ENCODE measurements around the gene SLC38A8.

Gene SLC38A8

GRCh38 chr16:84000989-84001642 lies 41.5 kb downstream of the SLC38A8 start:
- no peak for DNase-seq (ENCODE audit: low read depth in 2 of 3, low spot score in 2 of 3)

GRCh38 chr16:83998091-83998490 lies 44.5 kb downstream of the SLC38A8 start:
- no peak for DNase-seq (ENCODE audit: low read depth in 2 of 3, low spot score in 2 of 3)

DNA sequence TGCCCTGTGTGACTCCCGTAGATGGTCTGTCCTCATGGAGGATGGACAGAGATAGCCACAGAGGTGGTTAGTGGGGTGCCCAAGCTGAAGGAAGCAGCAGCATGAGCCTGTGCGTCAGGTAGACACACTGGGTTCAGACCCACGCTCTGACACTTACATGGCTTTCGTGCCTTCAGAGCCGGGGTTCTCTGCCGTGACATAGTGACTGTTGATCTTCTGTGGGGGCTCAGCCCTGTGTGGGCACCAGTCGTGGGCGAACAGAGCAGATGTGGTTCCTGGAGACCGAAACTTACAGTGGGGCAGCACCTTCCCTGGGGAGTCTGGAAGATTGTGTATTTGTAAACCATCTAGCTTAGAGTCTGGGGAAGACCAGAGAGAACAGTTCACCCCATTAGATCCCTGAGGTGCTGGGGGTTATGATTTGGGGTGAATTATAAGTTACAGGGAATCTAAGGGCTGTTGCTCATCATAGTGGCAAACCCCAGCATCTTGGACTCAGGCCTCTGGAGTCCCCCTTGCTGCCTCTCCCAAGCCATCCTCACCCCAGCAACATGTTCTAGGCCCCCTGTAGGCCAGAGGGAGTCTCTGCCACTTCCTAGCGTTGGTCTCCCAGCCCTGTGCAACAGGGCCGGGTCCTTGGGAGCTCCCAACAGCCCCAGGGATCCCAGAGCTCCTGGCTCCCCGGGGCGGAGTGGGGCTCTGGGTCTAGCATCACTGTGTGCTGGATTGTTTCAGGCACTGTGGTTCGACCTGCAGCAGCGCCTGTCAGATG lies 45.9 kb downstream of the SLC38A8 start:
- no peak for DNase-seq (ENCODE audit: low read depth in 2 of 3, low spot score in 2 of 3)

- DNase-seq (ENCODE audit: low read depth in 2 of 3, low spot score in 2 of 3): no peak
Observed at GRCh38 chr16:83995754-83996153, 46.8 kb downstream of the SLC38A8 start.

DNA sequence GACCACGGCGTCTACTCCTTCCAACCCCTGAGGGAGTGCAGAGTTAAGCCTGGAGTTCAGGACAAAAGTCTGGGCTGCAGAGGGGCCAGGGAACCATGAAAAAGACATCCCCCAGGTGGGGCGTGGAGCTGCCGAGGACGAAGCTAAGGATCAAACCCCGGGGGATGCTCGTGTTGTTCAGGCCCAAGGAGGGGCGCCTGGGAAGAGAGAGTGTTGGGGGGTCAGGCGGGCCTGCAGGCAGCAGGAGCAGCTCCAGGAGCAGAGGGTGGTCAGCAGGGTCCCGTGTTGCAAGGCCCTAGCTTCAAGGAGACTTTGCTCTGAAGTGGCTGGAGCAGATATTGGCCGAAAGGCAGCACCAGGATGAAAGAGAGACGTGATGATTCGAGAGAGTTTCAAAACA lies 47.9 kb downstream of the SLC38A8 start:
- DNase-seq (ENCODE audit: low read depth in 2 of 3, low spot score in 2 of 3): no peak

DNA sequence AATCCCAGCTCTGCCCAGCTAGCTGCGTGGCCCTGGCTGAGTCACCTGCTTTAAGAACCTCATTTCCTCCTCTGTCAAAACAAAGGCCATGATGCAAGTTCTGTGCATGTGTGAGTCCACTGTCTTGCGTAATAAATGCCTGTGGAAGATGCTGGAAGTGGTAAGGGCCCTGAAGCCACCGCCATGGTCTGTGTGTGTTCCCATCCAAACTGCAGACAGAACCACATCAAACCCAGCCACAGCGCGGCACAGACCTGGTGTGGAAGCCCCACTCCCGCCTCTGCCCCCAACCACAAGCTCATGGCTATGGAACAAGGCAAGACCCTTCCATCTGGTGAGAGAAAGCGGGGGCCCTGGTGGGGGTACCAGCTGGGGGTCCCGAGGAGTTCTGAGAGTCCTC lies 48.5 kb downstream of the SLC38A8 start:
- DNase-seq (ENCODE audit: low read depth in 2 of 3, low spot score in 2 of 3): no peak

GRCh38 chr16:83992624-83993023 lies 50.0 kb downstream of the SLC38A8 start:
- DNase-seq (ENCODE audit: low read depth in 2 of 3, low spot score in 2 of 3): no peak

DNA sequence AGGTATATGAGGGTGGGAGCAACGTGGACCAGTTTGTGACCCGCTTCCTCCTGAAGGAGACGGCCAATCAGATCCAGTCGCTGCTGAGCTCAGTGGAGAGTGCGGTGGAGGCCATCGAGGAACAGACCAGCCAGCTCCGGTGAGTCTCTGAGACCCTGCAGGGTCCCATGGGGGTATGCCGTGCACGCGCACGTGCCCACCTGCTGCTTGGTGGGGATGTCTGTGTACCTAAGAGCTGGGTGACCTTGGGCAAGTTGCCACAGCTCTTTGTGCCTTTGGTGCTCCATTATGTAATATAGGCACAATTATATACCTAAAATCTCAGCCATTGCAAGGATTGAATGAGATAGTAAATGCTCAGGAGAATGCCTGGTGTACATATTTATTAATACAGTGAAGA lies 52.1 kb downstream of the SLC38A8 start:
- no peak for DNase-seq (ENCODE audit: low read depth in 2 of 3, low spot score in 2 of 3)

DNA sequence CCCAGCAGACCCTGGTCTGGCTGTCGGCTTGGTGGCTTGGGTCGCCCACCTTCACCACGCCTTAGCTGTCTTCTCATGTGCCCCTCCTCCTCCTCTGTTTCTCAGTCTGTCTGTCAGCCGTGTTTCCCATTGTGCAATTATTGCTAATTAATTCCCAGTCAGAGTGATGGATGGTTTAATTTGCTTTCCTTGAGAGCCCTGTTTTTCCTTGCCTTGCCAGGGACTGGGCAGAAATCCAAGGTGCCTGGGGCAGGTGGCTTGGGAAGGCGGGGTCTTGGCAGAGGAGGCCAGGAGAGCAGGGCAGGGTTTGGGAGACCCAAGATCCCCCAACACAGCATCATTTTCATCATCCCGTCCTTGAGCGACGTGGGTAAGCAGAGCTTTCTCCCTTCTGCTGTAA lies 53.3 kb downstream of the SLC38A8 start:
- DNase-seq (ENCODE audit: low read depth in 2 of 3, low spot score in 2 of 3): no peak

GRCh38 chr16:83983491-83983890 lies 59.1 kb downstream of the SLC38A8 start:
- DNase-seq (ENCODE audit: low read depth in 2 of 3, low spot score in 2 of 3): no peak

DNA sequence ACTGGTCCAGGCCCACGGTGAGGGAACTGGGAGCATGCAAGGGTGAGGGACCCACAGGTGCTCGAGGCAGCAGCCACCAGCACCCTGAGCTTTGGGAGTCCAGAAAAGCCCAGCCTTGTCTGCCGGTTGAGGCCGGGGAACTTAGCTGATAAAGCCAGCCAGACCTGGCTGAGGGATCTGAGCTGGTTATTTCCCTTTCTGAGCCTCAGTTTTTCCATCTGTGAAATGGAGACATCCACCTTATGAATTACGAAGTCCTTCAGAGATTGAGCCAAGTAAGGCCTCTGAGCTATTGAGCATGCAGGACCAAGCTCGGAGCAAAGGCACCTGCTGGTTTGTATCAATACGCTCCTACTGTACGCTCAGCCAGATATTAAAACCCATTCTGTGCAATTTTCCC lies 60.8 kb downstream of the SLC38A8 start:
- no peak for DNase-seq (ENCODE audit: low read depth in 2 of 3, low spot score in 2 of 3)

DNA sequence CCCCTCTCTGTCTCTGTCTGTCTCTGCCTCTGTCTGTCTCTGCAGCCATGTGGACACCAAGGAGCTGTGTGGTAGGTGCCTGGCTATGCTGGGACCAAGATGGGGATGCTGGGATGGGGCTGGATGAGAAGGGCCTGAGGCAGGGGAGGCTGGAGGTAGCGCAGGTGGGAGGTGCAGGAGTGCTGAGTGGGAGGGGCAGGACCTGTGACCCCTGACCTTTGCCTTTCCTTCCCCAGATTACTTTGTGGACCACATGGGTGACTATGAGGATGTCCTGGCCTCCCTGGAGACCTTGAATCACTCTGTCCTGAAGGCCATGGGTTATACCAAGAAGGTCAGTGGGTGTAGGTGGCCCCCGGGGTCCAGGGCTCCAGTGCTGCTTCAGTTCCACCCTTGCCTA lies 61.8 kb downstream of the SLC38A8 start:
- DNase-seq (ENCODE audit: low read depth in 2 of 3, low spot score in 2 of 3): no peak

- DNase-seq (ENCODE audit: low read depth in 2 of 3, low spot score in 2 of 3): no peak
Observed at GRCh38 chr16:83979441-83979840, 63.2 kb downstream of the SLC38A8 start.

GRCh38 chr16:83978401-83978904 lies 64.1 kb downstream of the SLC38A8 start:
- no peak for DNase-seq (ENCODE audit: low read depth in 2 of 3, low spot score in 2 of 3)

DNA sequence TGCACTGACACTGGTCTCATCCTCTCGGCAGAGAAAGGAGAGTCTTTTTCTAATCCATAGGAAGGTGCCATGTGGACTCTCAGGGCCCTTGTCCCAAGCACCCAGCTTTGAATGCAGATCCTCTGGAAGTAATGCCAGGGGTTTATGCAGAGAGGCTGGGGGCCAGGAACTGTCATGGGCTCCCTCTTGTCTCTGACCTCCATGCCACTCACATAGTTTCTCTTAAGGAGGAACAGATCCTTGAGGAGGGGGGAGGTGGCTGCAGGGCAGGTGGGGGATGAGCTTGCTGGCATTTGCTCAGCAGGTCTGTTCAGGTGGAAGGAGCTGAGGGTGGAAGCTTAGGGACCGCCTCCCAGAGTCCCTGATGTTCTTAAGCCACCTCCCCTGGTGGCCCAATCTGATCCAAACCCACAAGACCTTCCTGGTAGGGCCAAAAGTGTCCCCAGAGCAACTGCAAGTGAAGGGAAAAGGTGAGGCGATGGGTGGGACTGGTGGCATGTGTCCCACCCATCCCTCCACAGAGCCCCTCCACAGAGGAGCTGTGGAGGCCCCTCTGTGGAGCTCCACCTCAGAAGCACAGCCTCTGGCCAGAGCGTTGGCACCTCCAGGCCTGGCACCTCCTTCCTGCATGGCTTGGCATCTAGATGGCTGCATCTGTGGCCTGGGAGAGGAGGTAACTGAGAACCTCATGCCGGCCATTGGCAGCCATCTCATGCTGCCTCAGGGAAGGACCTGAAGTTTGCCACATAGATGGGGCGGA lies 65.4 kb downstream of the SLC38A8 start:
- no peak for DNase-seq (ENCODE audit: low read depth in 2 of 3, low spot score in 2 of 3)

DNA sequence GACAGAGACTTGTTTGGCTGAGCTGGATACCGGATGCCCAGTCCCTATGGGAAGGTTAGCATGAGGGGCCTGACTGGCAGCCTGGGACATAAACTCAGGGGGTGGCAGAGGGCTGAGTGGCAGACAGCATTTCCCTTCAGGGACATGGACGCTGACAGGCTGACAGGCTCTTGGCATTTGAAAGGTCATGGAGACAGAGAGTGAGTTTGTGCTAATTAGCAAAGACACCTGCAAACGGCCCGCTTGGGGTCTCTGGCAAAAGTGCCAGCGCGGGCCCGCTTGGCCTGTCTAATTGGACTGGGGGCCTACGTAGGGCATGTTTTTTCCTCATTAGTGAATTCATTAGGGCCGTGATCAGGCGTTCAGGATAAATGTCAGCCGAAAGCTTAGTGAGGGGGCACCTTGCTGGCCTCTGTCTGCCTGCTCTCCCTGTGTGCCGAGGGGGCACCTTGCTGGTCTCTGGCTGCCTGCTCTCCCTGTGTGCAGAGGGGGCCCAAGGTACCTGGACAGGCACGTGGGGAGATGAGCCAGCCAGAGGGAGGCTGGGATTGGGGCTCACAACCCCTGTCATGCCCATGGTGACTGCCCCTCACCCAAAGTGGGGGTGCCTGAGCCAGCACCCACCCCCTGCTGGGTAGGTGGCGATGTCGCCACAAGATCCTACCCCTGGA lies 66.9 kb downstream of the SLC38A8 start:
- no peak for DNase-seq (ENCODE audit: low read depth in 2 of 3, low spot score in 2 of 3)

DNA sequence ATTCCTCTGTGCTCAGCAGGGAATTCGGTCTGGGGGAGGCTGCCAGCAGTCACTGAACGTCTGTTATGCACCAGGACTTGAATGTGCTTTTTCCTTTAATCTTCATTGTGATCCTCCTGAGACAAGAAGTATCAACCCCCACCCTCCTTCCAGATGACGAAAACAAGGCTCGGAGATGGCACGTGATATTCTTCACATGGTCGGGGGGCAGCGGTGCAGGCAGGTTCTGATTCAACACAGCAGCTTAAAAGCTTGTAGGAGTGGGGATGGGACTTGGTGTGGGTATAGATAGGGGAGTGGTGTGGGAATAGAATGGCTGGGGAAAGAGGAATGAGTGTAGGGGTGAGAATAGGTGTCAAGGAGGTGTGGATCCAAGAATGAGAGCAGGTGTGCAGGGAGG lies 68.1 kb downstream of the SLC38A8 start:
- DNase-seq (ENCODE audit: low read depth in 2 of 3, low spot score in 2 of 3): no peak

GRCh38 chr16:83973581-83974385 lies 68.8 kb downstream of the SLC38A8 start:
- DNase-seq (ENCODE audit: low read depth in 2 of 3, low spot score in 2 of 3): no peak

DNA sequence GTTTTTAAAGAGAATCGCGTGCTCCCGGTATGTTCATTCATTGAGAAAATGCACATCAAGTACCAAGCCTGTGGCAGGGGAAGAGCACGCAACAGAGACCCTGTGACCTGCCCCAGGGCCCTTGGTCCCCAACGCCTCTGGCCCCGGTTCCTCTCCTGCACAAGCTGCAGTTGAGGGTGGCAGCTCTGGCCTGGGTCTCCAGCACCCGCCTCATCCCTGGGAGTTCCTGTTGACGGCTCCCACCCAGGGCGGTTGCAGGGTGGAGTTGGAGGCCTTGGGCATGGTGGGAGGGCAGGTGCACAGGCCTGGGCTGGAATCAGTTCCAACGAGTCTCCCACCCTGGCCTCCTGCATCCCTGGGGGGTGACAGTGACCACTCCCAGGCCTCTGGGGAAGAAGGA lies 69.5 kb downstream of the SLC38A8 start:
- DNase-seq (ENCODE audit: low read depth in 2 of 3, low spot score in 2 of 3): no peak

DNA sequence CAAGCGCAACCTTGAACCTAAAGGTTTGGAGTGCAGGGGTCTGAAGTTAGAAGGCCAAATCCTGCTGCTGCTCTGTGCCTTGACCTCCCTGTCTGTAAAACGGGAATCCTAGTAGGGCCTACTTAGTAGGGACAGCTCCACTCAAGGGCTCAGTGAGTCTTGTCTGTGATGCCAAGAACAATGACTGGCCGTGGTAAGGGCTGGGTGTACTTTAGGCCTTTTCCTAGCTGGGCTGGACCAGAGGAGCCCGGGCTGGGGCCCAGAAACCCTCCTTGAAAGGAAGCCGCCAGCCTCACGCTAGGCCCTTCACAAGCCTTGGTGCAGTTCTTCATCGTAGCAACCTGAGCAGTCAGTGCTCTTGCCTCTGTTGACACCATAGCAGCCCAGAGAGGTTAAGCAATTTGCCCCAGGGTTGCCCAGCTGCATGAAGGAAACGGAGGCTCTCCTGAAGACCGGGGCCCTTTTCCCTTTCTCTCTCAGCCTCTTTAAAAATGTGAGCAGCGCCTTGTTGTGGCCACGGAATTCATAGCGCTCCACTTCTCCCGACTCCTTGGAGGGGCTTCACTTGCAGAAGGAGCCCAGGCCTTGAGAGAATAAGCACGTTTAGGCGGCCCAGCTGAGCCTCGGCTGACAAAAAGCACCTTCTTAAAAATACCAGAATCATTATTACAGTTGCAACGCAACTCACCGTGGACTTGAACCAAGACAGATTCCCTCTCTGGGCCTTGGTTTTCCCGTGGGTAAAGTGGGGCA lies 70.2 kb downstream of the SLC38A8 start:
- no peak for DNase-seq (ENCODE audit: low read depth in 2 of 3, low spot score in 2 of 3)
